Liver (tissue), 1 donor: ENCODE data around the gene RPA3.

Source experiments
- YY1 ChIP-seq: IDR thresholded peaks from 2 replicates; pipeline ENCODE4 v1.6.1; 2016; ENCODE audit warnings: antibody characterized with exemption, mild to moderate bottlenecking
- TF ChIP-seq, protein P1 (sequence below): IDR thresholded peaks from 2 replicates; pipeline ENCODE4 v1.6.1; 2016; ENCODE audit warnings: antibody characterized with exemption

DNA sequence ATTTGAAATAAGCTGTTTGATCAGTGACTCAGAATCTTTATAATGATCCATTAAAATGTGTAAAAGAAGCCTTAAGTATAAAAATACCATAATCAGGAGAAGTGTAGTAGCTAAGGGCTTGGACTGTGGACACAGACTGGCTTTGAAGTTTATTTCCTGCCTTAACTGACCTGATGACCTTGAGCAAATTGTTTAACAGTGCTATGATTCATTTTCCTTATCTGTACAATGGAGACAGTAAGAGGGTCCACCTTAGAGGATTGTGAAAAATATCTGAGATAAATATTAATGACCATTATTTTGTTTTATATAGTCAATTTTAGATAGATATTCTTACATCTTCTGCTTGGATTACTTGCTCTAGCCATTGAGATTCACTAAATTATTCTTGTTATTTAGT lies 13.3 kb upstream of the RPA3 start:
- TF ChIP-seq, protein P1, sequence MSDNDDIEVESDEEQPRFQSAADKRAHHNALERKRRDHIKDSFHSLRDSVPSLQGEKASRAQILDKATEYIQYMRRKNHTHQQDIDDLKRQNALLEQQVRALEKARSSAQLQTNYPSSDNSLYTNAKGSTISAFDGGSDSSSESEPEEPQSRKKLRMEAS: no peak
- TF ChIP-seq YY1: no peak
